ENCODE results near the gene SULT2B1. TPM values are rescaled to one million over a fixed set of nuclear protein-coding genes. Genes with fewer than 3 reads are reported as not detected.
A peak's percentile ranks its signal among the peaks of the same experiment; 100 is the strongest.

The SULT2B1 gene
- total and polyA plus RNA-seq, 7 donors: 0.06 to 0.23 TPM; not detected in 5

- DNase-seq (no peak), ATAC-seq (no peak)
- Histone ChIP-seq H3K4me3 (peak overlapping the region; percentile 75), H3K27me3 (ENCODE audit: insufficient read depth in 3 of 3, low read length in 2 of 3) (no peaks in the 10 kb centered on the region), H3K9me3 (no peaks in the 10 kb centered on the region), H3K4me1 (peaks cover 16% of the 10 kb centered on the region), H3K27ac (peak overlapping the region; percentile 70), H3K36me3 (ENCODE audit: insufficient read depth in 1 of 2, low read depth in 1 of 2) (peaks cover 0 to 25% of the 10 kb centered on the region in 2 donors)
- 20 to 26% (median 24%) methylated on average over 8 of the region's 8 CpGs for WGBS, 3 donors
- intact Hi-C loops (cut with DNase I): no loop called here
- TF ChIP-seq CTCF (IDR thresholded peaks at IDR 0.05): no peak
Observed at GRCh38 chr19:48623556-48624066, 71.6 kb downstream of the SULT2B1 start.

- no peak for TF ChIP-seq CTCF (IDR thresholded peaks at IDR 0.05)
- H3K4me1 ChIP-seq: peaks cover 16% of the 10 kb centered on the region
- H3K27ac ChIP-seq: peak overlapping the region; percentile 70
- intact Hi-C loops (cut with DNase I): no loop called here
- ATAC-seq (peak; percentile 83 to 86 (median 84)), DNase-seq (peak; percentile 99)
- H3K4me3 ChIP-seq: peak overlapping the region; percentile 75
- H3K9me3 ChIP-seq: no peaks in the 10 kb centered on the region
- WGBS, 3 donors: 0 to 1% (median 1%) methylated on average over 38 to 40 of the region's 40 CpGs
- H3K36me3 ChIP-seq (ENCODE audit: insufficient read depth in 1 of 2, low read depth in 1 of 2): peaks cover 0 to 25% of the 10 kb centered on the region in 2 donors
- H3K27me3 ChIP-seq (ENCODE audit: insufficient read depth in 3 of 3, low read length in 2 of 3): no peaks in the 10 kb centered on the region
Observed at GRCh38 chr19:48624067-48624594, 72.2 kb downstream of the SULT2B1 start.

GRCh38 chr19:48624791-48625723 is 73.1 kb downstream of the SULT2B1 start:
- Histone ChIP-seq H3K4me1 (peaks cover 13% of the 10 kb centered on the region), H3K9me3 (no peaks in the 10 kb centered on the region), H3K36me3 (ENCODE audit: insufficient read depth in 1 of 2, low read depth in 1 of 2) (peaks cover 0 to 25% of the 10 kb centered on the region in 2 donors), H3K4me3 (peak overlapping the region; percentile 75), H3K27me3 (ENCODE audit: insufficient read depth in 3 of 3, low read length in 2 of 3) (no peaks in the 10 kb centered on the region), H3K27ac (peak overlapping the region; percentile 70)
- DNase-seq (peak in 1 of 2 donors; percentile 55), ATAC-seq (no peak)
- WGBS, 3 donors: 51 to 58% (median 54%) methylated on average over 20 to 24 of the region's 24 CpGs
- intact Hi-C loops (cut with DNase I): no loop called here
- no peak for TF ChIP-seq CTCF (IDR thresholded peaks at IDR 0.05)

GRCh38 chr19:48625891-48626327 is 73.9 kb downstream of the SULT2B1 start:
- Histone ChIP-seq H3K27me3 (ENCODE audit: insufficient read depth in 3 of 3, low read length in 2 of 3) (no peaks in the 10 kb centered on the region), H3K36me3 (ENCODE audit: insufficient read depth in 1 of 2, low read depth in 1 of 2) (peaks cover 0 to 27% of the 10 kb centered on the region in 2 donors), H3K27ac (no peak overlapping the region), H3K4me1 (peaks cover 22% of the 10 kb centered on the region), H3K9me3 (no peaks in the 10 kb centered on the region), H3K4me3 (peak overlapping the region; percentile 75)
- WGBS, 3 donors: 88 to 92% (median 91%) methylated on average over 29 to 30 of the region's 30 CpGs
- no peak for TF ChIP-seq CTCF (IDR thresholded peaks at IDR 0.05)
- ATAC-seq: no peak
- DNase-seq: peak in 1 of 2 donors; percentile 67
- intact Hi-C loops (cut with DNase I): no loop called here
